Epithelial cell of umbilical artery (primary cell): ENCODE measurements around the gene PCDH17. TPM values are rescaled to one million over a fixed set of nuclear protein-coding genes. Genes with fewer than 3 reads are reported as not detected.

Experiments
- total RNA-seq: library from RNA; depleted of rRNA; stranded (reverse); fragments of >200 nt; gene quantifications from 2 replicates; pipeline ENCODE4 v1.2.3, GENCODE V29; 2014

Gene PCDH17
- 1.3 and 1.4 TPM in 2 replicates for total RNA-seq

DNA sequence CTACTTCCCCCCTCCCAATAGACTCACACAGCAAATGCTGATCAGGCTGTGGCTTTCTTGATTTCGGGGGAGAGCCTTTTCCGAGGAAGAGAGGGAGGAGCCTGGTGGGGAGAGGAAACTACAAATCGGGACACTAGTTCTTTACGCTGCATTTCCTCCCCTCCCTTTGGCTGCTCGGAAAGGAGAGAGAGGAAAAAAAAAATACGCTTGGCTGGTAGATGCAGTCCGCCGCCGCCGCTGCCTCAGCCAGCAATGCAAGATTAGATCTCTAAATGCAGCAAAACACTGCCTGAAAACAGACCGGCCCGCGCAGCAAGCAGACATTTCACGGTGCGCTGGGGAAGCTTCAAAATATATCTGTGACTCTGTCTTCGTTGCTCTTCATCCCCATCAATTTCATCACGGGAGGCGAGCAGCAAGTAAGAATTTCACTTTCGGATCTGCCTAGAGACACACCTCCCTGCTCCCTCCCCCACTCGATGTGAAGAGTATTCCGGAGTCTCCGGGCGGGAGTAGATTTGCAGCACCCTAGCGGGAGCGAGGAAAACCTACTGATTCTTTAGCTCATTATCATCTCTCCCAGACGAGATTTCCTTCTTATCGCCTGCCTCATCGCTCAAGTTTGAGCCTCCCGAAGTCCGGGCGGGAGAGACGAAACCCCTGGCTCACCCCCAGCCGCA lies at the start of gene PCDH17:
Gene PCDH17 (plus strand): TSS at position 149 of the 680 bp plus-strand sequence. CDS start 803 bp downstream, outside the sequence.

